ENCODE results near the gene RPE65. TPM values are rescaled to one million over a fixed set of nuclear protein-coding genes. Genes with fewer than 3 reads are reported as not detected.

RPE65 gene
- total and polyA plus RNA-seq, 2 of the 8 experiments (the other 6 are each of a cell fraction or from before 2014, with no cell fraction given) = not detected

- TF ChIP-seq PHF8 (conservative IDR thresholded peaks at IDR 0.05; ENCODE audit: low read depth, low read length) (no peak), HDAC2 (IDR thresholded peaks at IDR 0.05; ENCODE audit: borderline replicate concordance in 1 of 2, low read depth in 2 of 2, low read length in 2 of 2) (no peak), ZNF274 (IDR thresholded peaks at IDR 0.05; ENCODE audit: borderline replicate concordance, extremely low read depth, low read length) (no peak), POLR2AphosphoS5 (IDR thresholded peaks at IDR 0.05; ENCODE audit: low read depth, low read length) (no peak)
Observed at GRCh38 chr1:68456202-68456601, 6.4 kb upstream of the RPE65 start (continued).

All from H1 (cell line).